H1 (cell line): ENCODE measurements around the gene TMEM114. TPM values are rescaled to one million over a fixed set of nuclear protein-coding genes. Genes with fewer than 3 reads are reported as not detected.

Source experiments
- BCL11A ChIP-seq, 2 experiments: IDR thresholded peaks; one replicate each; pipeline ENCODE4 v1.6.1; 2011; ENCODE audit warnings: low read depth in 2 of 2, low read length in 2 of 2, mild to moderate bottlenecking in 2 of 2
- BRCA1 ChIP-seq: IDR thresholded peaks from 2 replicates; pipeline ENCODE4 v1.6.1; 2012; ENCODE audit warnings: low read depth, low read length, improper control_type of control experiment
- CTBP2 ChIP-seq: IDR thresholded peaks from 2 replicates; pipeline ENCODE4 v1.7.0; 2011; ENCODE audit warnings: borderline replicate concordance, mild to moderate bottlenecking, moderate library complexity, mixed read lengths, low read length; ENCODE audit not compliant: insufficient read depth, insufficient read length
- FOSL1 ChIP-seq: IDR thresholded peaks from 2 replicates; pipeline ENCODE4 v1.6.1; 2011; ENCODE audit warnings: mild to moderate bottlenecking, low read depth, low read length, moderate library complexity; ENCODE audit not compliant: insufficient read depth
- KDM1A ChIP-seq: fragments of 200-600, 300-600 bp; sonication (generic); IDR thresholded peaks from 2 replicates; pipeline ENCODE4 v1.7.1; 2016; ENCODE audit warnings: mild to moderate bottlenecking, low read length, borderline replicate concordance
- POU5F1 ChIP-seq: IDR thresholded peaks from 2 replicates; pipeline ENCODE4 v1.6.1; 2011; ENCODE audit warnings: low read depth, mild to moderate bottlenecking, low read length, moderate library complexity
- SAP30 ChIP-seq: fragments of 300-600 bp; sonication (generic); IDR thresholded peaks from 2 replicates; pipeline ENCODE4 v1.7.1; 2012; ENCODE audit warnings: low read length, moderate library complexity, mild to moderate bottlenecking, inconsistent platforms; ENCODE audit not compliant: insufficient read depth, insufficient replicate concordance
- SUZ12 ChIP-seq: fragments of 200-600 bp; sonication (generic); IDR thresholded peaks from 2 replicates; pipeline ENCODE4 v1.6.1; 2012; ENCODE audit warnings: mild to moderate bottlenecking, inconsistent platforms, low read length, moderate library complexity, mixed read lengths
- TAF7 ChIP-seq: optimal IDR thresholded peaks from 2 replicates; pipeline ENCODE3; 2011; ENCODE audit warnings: low read depth, mild to moderate bottlenecking, inconsistent platforms, low read length, moderate library complexity, borderline replicate concordance
- polyA plus RNA-seq, 7 experiments: library from polyadenylated mRNA; depleted of rRNA in 3 of 7; stranded (reverse) in 5 of 7; unstranded in 2 of 7; fragments of >200 nt in 5 of 7; fragments of 200-250 nt in 2 of 7; gene quantifications; 1 replicate in 5 of 7; 2 replicates in 1 of 7; 4 replicates in 1 of 7; pipeline versions ENCODE4 v1.2.1 to v1.2.3, GENCODE V29; 2011 to 2013; ENCODE audit warnings: missing spikeins in 2 of 7, mixed read lengths in 2 of 7
- total RNA-seq: library from RNA; stranded (reverse); fragmentation: NEBNext Ultra II Directional; extraction: Animal tissue kit (Norgen Biotek cat#: 25700); gene quantifications from 2 replicates; pipeline ENCODE4 v1.2.1, GENCODE V29; 2021

TMEM114 gene
- total and polyA plus RNA-seq, 2 of the 8 experiments (the other 6 are each of a cell fraction or from before 2014, with no cell fraction given) = 1.6 to 2.9 TPM

- no peak for TF ChIP-seq TAF7
- TF ChIP-seq SAP30 = no peak
- TF ChIP-seq POU5F1 = no peak
- TF ChIP-seq FOSL1 = no peak
- TF ChIP-seq SUZ12 = no peak
- TF ChIP-seq BRCA1 = no peak
- TF ChIP-seq KDM1A = 0 out of 2 replicates have a peak, but pooled peaks have one; percentile 41
- no peak for TF ChIP-seq BCL11A (IDR thresholded peaks at IDR 0.05; ENCODE audit: low read depth in 2 of 2, low read length in 2 of 2)
- TF ChIP-seq CTBP2 = no peak
Measured at GRCh38 chr16:8568231-8568617, 22.1 kb downstream of the TMEM114 start (continued).
